A549 (cell line): ENCODE results near the gene PRCP. TPM values are rescaled to one million over a fixed set of nuclear protein-coding genes. Genes with fewer than 3 reads are reported as not detected.

ENCODE experiments used
- ATAC-seq, 2 experiments: fragments of 200-7000 bp in 1 of 2; fragments of >200 bp in 1 of 2; cut with Nextera tagmentation in 1 of 2; cut with Tn5 transposase in 1 of 2; 3 replicates each; pipeline versions ENCODE4 v1.8.0 to v1.9.1; 2018 to 2020; ENCODE audit warnings: mild to moderate bottlenecking in 1 of 2, moderate library complexity in 1 of 2
- CTCF ChIA-PET: fragments of 300-600 bp; sonication (Branson Sonifier 250); formaldehyde crosslinking; extraction: SDS; loops from one replicate; lab custom pipeline; 2021; ENCODE audit warnings: antibody characterized with exemption, inconsistent platforms; lab: Yijun Ruan, JAX
- POLR2A ChIA-PET: fragments of 350-600 bp; formaldehyde crosslinking; extraction: SDS; loops from one replicate; lab custom pipeline; 2021; ENCODE audit warnings: antibody characterized with exemption, inconsistent platforms; lab: Yijun Ruan, JAX
- DNase-seq, 2 experiments: peaks; one replicate each; pipeline versions ENCODE4 v3.0.0 to v3.0.0-alpha.2; 2011 to 2016; ENCODE audit warnings: low read depth in 1 of 2, low spot score in 1 of 2
- FAIRE-seq: peaks from 2 replicates; lab custom pipeline; 2011; peaks lifted over from hg19 to GRCh38; lab: Jason Lieb, UNC
- H3K27ac ChIP-seq, 2 experiments: fragments of >200 bp; sonication (Bioruptor Twin); formaldehyde crosslinking; 3 replicates each; pipeline ENCODE4 v1.5.1; 2016 to 2017
- H3K4me1 ChIP-seq: fragments of >200 bp; sonication (Bioruptor Twin); formaldehyde crosslinking; 3 replicates; pipeline ENCODE4 v1.6.1; 2016
- H3K4me2 ChIP-seq: fragments of >200 bp; sonication (Bioruptor Twin); formaldehyde crosslinking; 3 replicates; pipeline ENCODE4 v1.6.1; 2016
- H3K4me3 ChIP-seq: fragments of >200 bp; sonication (Bioruptor Twin); formaldehyde crosslinking; 3 replicates; pipeline ENCODE4 v1.5.1; 2016
- H3K9me3 ChIP-seq: fragments of >200 bp; sonication (Bioruptor Twin); formaldehyde crosslinking; 3 replicates; pipeline ENCODE4 v1.6.1; 2016
- CBX8 ChIP-seq: fragments of 200-600 bp; sonication (generic); IDR thresholded peaks from 2 replicates; pipeline ENCODE4 v1.6.1; 2016
- FOXS1 ChIP-seq: fragments of 250-450 bp; sonication (Bioruptor Pico); IDR thresholded peaks from 2 replicates; pipeline ENCODE4 v1.5.0; 2020; ENCODE audit warnings: mild to moderate bottlenecking, moderate library complexity
- HDAC2 ChIP-seq: fragments of 200-600 bp; sonication (generic); IDR thresholded peaks from 2 replicates; pipeline ENCODE4 v1.6.1; 2016
- HEYL ChIP-seq: fragments of 250-450 bp; sonication (Bioruptor Pico); IDR thresholded peaks from 2 replicates; pipeline ENCODE4 v1.8.0; 2021; ENCODE audit warnings: mild to moderate bottlenecking, moderate library complexity
- HOXA7 ChIP-seq: fragments of 250-450 bp; sonication (Bioruptor Pico); IDR thresholded peaks from 2 replicates; pipeline ENCODE4 v1.5.0; 2020; ENCODE audit warnings: mild to moderate bottlenecking, moderate library complexity
- HOXB5 ChIP-seq: fragments of 250-450 bp; sonication (Bioruptor Pico); IDR thresholded peaks from 2 replicates; pipeline ENCODE4 v1.5.0; 2020; ENCODE audit warnings: mild to moderate bottlenecking, moderate library complexity
- MAFK ChIP-seq: fragments of 450-650 bp; IDR thresholded peaks from 2 replicates; pipeline ENCODE4 v1.6.1; 2014; ENCODE audit not compliant: partially characterized antibody
- NFE2L2 ChIP-seq: fragments of 150-350 bp; conservative IDR thresholded peaks from 2 replicates; pipeline ENCODE4 v1.6.1; 2014; ENCODE audit warnings: low read length
- POLR2AphosphoS2 ChIP-seq: conservative IDR thresholded peaks from 2 replicates; pipeline ENCODE4 v1.6.1; 2012; ENCODE audit warnings: low read length, improper control_type of control experiment, inconsistent platforms
- WGBS: methylation state at CpG from one replicate; pipeline ENCODE4 v1.1.6; 2017; ENCODE audit errors: missing lambda C conversion rate; 5-methylcytosine and 5-hydroxymethylcytosine counted together
- polyA plus RNA-seq, 4 experiments: library from polyadenylated mRNA; depleted of rRNA in 3 of 4; stranded (reverse); fragments of >200 nt; fragmentation: RNase III in 1 of 4; extraction: RNeasy Plus Mini Kit Qiagen cat#74134 plus additional on column Dnase treatment in 1 of 4; gene quantifications; 2 replicates in 3 of 4; 3 replicates in 1 of 4; pipeline ENCODE4 v1.2.3, GENCODE V29; 2011 to 2017
- TF ChIP-seq, protein P1 (sequence below): IDR thresholded peaks from 2 replicates; pipeline ENCODE4 v1.6.1; 2012; ENCODE audit warnings: low read depth, borderline replicate concordance
- TF ChIP-seq, protein P2 (sequence below): fragments of >200 bp; sonication (Bioruptor Twin); formaldehyde crosslinking; IDR thresholded peaks from 3 replicates; pipeline ENCODE4 v1.5.1; 2016
- TF ChIP-seq, protein P3 (sequence below): fragments of 200-600 bp; sonication (generic); IDR thresholded peaks from 2 replicates; pipeline ENCODE4 v1.6.1; 2016; ENCODE audit warnings: antibody characterized with exemption, mild to moderate bottlenecking, moderate library complexity

PRCP gene
- polyA plus RNA-seq, 2 of the 4 experiments (the other 2 are of a cell fraction), result 49.8 to 86.2 TPM

DNA sequence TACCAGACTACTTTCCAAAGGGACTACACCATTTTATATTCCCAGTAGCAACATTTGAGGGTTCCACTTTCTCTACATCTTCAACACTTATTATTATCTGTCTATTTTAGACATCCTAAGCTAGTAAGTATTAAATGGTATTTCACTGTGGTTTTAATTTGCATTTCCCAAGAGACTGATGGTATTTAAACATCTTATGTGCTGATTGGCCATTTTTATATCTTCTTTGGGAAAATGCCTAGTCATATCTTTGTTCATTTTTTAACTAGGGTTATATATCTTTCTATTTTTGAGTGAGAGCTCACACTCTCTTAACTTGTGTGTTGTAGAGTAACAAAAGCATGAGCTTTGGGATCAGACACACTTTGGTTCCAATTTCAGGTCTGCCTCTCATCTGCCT, 73.7 kb downstream of the PRCP start:
- Histone ChIP-seq H3K4me2 (no peak overlapping the region), H3K27ac (no peak overlapping the region), H3K4me1 (no peaks in the 10 kb centered on the region), H3K4me3 (no peak overlapping the region), H3K9me3 (no peaks in the 10 kb centered on the region)
- no peak for DNase-seq
- ChIA-PET CTCF (interaction anchor here (0.5 kb wide), 1 partner anchor 444 kb away, joined by 3 read pairs; no protein-coding TSS in a partner anchor), POLR2A (no interaction called here)
- no peak for ATAC-seq
- peak; percentile 21 for TF ChIP-seq MAFK
- TF ChIP-seq NFE2L2, result no peak
- TF ChIP-seq CBX8, result no peak
- peak; percentile 49 for FAIRE-seq

DNA sequence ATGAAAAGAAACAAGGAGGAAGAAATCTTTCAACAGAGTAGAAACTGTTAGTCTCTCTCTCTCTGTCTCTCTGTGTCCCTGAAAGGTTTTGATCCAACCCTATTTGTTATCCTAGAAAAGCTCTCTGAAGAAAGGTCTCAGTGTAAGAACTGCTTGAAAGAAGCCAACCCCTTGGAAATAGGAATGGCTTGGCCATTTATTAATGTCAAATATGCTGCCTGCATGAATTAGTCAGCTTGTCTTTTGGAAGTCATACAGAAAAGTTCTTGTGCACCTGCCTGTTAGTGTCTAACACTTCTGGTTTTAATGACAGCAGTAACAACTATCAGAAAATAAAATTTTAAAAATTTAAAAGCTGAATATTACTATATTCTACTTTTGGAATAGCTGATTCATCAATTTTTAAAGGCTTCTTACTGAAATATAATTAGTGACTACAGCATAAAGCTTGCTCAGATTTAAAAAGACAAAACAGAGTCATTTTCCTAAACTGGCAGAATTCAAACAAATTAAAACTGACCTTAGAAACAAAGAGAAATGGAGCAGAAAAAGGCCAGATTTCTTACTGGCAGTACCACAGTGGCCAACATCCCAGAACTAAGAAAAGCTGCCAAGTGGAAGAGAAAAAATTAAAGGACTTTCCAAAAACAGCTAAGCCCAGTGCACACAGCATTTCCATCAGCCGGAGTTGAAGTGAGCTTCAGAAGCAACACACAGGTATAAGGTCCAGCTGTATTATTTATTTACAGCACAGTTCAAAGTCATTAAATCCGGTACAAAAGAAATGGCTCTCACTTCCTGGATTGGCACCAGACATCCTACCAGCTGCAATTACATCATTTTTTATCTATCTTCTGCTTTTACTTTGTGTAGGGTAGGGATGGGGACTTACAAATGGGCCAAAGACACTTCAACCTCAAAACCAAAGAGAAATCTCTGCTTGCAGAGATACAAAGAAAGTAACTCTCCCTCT, 76.3 kb downstream of the PRCP start:
- Histone ChIP-seq H3K4me3 (no peak overlapping the region), H3K27ac (no peak overlapping the region), H3K9me3 (no peaks in the 10 kb centered on the region), H3K4me1 (no peaks in the 10 kb centered on the region), H3K4me2 (no peak overlapping the region)
- POLR2A ChIA-PET, result no interaction called here
- WGBS, result 58% methylated on average over 2 of the region's 2 CpGs
- DNase-seq (no peak), ATAC-seq (no peak), FAIRE-seq (no peak)
- TF ChIP-seq MAFK, result peak; percentile 89
- TF ChIP-seq, protein P1, sequence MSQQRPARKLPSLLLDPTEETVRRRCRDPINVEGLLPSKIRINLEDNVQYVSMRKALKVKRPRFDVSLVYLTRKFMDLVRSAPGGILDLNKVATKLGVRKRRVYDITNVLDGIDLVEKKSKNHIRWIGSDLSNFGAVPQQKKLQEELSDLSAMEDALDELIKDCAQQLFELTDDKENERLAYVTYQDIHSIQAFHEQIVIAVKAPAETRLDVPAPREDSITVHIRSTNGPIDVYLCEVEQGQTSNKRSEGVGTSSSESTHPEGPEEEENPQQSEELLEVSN, result no peak
- CTCF ChIA-PET, result interaction anchor here (1.2 to 2.4 kb wide), 3 partner anchors 15 to 128 kb away, joined by 3 to 5 read pairs (median 5); no protein-coding TSS in a partner anchor

DNA sequence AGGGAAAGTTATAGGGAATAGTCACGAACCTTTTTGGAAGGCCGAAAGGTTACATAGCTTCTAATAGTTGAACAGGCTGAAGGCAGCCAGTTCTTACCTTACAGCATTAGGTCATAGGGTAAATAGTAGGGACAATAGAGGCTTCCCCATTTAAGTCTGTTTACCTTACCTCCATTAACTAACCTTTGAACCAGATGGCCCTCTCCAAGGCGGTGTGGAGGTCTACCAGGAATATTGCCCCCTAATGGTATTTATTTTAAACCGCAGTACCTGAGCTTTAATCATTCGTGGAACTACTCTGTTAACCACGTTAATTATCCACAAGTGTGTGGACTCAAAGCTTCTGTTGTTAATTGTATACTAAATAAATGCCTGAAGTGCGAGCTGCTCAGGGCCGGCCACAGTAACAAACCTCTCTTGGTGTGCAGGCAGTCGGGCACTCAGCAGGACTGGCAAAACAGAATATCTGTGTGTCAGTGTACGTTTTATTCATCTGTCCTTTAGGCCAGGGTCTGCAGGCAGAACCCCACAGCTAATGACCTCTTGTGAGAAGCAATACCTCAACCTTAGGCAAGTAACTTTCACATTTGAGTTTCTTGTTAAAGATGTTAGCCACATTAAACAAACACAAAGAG, 81.7 kb downstream of the PRCP start:
- Histone ChIP-seq H3K4me2 (no peak overlapping the region), H3K27ac (no peak overlapping the region), H3K9me3 (no peaks in the 10 kb centered on the region), H3K4me3 (no peak overlapping the region), H3K4me1 (no peaks in the 10 kb centered on the region)
- DNase-seq (no peak), ATAC-seq (no peak), FAIRE-seq (no peak)
- ChIA-PET CTCF (no interaction called here), POLR2A (no interaction called here)
- TF ChIP-seq FOXS1 (CRISPR knock-in tag) (no peak), MAFK (no peak)
- TF ChIP-seq, protein P2, sequence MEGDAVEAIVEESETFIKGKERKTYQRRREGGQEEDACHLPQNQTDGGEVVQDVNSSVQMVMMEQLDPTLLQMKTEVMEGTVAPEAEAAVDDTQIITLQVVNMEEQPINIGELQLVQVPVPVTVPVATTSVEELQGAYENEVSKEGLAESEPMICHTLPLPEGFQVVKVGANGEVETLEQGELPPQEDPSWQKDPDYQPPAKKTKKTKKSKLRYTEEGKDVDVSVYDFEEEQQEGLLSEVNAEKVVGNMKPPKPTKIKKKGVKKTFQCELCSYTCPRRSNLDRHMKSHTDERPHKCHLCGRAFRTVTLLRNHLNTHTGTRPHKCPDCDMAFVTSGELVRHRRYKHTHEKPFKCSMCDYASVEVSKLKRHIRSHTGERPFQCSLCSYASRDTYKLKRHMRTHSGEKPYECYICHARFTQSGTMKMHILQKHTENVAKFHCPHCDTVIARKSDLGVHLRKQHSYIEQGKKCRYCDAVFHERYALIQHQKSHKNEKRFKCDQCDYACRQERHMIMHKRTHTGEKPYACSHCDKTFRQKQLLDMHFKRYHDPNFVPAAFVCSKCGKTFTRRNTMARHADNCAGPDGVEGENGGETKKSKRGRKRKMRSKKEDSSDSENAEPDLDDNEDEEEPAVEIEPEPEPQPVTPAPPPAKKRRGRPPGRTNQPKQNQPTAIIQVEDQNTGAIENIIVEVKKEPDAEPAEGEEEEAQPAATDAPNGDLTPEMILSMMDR, result peak; percentile 7; the same call in 1 of the 3 replicates
- WGBS, result 68% methylated on average over 10 of the region's 10 CpGs

DNA sequence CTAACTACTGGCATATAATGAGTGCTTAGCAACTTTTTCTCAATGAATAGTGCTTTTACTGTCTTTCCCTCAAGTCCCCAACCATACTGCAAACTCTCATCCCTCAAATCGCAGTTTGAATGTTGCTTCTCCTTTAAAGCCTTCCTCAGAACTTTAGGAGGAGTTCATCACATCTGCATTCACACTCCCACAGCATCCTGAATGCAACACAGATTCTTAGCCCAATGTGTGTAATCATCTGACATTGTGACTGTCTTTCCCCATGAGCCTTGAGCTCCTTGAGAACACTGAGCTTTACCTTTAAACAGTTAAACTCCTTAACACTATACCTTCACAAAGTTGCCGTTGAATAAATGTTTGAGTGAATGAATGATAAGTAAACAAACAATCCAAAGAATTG, 84.8 kb downstream of the PRCP start:
- no peak for TF ChIP-seq POLR2AphosphoS2
- TF ChIP-seq, protein P3, sequence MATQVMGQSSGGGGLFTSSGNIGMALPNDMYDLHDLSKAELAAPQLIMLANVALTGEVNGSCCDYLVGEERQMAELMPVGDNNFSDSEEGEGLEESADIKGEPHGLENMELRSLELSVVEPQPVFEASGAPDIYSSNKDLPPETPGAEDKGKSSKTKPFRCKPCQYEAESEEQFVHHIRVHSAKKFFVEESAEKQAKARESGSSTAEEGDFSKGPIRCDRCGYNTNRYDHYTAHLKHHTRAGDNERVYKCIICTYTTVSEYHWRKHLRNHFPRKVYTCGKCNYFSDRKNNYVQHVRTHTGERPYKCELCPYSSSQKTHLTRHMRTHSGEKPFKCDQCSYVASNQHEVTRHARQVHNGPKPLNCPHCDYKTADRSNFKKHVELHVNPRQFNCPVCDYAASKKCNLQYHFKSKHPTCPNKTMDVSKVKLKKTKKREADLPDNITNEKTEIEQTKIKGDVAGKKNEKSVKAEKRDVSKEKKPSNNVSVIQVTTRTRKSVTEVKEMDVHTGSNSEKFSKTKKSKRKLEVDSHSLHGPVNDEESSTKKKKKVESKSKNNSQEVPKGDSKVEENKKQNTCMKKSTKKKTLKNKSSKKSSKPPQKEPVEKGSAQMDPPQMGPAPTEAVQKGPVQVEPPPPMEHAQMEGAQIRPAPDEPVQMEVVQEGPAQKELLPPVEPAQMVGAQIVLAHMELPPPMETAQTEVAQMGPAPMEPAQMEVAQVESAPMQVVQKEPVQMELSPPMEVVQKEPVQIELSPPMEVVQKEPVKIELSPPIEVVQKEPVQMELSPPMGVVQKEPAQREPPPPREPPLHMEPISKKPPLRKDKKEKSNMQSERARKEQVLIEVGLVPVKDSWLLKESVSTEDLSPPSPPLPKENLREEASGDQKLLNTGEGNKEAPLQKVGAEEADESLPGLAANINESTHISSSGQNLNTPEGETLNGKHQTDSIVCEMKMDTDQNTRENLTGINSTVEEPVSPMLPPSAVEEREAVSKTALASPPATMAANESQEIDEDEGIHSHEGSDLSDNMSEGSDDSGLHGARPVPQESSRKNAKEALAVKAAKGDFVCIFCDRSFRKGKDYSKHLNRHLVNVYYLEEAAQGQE, result no peak
- TF ChIP-seq HDAC2, result no peak
- no peak for TF ChIP-seq HOXB5 (CRISPR knock-in tag)
- TF ChIP-seq HEYL (CRISPR knock-in tag), result no peak
- TF ChIP-seq HOXA7 (CRISPR knock-in tag), result no peak
- Histone ChIP-seq H3K9me3 (no peaks in the 10 kb centered on the region), H3K4me3 (no peak overlapping the region), H3K27ac (no peak overlapping the region), H3K4me1 (no peaks in the 10 kb centered on the region), H3K4me2 (no peak overlapping the region)
- ChIA-PET CTCF (no interaction called here), POLR2A (no interaction called here)
- FAIRE-seq, result no peak
- 69% methylated on average over 2 of the region's 2 CpGs for WGBS
- no peak for ATAC-seq
- DNase-seq, result no peak
